ENCODE data around the gene PCDHGB7.
"Not testable (repeated sequence)": the region's sequence is repeated elsewhere in the genome, so short reads cannot be mapped to it uniquely, and the experiment has no call there.

Gene PCDHGB7

DNA sequence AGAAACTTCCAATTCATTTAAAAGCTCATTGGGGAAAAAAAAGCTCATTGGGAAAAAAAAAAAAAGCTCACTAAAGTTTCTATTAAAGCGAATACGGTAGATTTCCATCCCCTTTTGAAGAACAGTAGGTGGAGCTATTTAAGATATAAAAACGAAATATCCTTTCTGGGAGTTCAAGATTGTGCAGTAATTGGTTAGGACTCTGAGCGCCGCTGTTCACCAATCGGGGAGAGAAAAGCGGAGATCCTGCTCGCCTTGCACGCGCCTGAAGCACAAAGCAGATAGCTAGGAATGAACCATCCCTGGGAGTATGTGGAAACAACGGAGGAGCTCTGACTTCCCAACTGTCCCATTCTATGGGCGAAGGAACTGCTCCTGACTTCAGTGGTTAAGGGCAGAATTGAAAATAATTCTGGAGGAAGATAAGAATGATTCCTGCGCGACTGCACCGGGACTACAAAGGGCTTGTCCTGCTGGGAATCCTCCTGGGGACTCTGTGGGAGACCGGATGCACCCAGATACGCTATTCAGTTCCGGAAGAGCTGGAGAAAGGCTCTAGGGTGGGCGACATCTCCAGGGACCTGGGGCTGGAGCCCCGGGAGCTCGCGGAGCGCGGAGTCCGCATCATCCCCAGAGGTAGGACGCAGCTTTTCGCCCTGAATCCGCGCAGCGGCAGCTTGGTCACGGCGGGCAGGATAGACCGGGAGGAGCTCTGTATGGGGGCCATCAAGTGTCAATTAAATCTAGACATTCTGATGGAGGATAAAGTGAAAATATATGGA is 13.0 kb downstream of the PCDHGB7 start, which contains the start of gene PCDHGA12:
Gene PCDHGA12 (plus strand): TSS at position 176 of the 782 bp plus-strand sequence. CDS start 253 bp downstream, at position 429.
- DNase-seq (ENCODE audit: low spot score) = peak; percentile 92

- DNase-seq (ENCODE audit: low spot score) = no peak
These were observed 13.8 kb downstream of the PCDHGB7 start for GRCh38 chr5:141431286-141431685.

DNA sequence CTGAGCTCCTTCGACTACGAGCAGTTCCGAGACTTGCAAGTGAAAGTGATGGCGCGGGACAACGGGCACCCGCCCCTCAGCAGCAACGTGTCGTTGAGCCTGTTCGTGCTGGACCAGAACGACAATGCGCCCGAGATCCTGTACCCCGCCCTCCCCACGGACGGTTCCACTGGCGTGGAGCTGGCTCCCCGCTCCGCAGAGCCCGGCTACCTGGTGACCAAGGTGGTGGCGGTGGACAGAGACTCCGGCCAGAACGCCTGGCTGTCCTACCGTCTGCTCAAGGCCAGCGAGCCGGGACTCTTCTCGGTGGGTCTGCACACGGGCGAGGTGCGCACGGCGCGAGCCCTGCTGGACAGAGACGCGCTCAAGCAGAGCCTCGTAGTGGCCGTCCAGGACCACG is 14.8 kb downstream of the PCDHGB7 start:
- not testable (repeated sequence) for DNase-seq (ENCODE audit: low spot score)

DNA sequence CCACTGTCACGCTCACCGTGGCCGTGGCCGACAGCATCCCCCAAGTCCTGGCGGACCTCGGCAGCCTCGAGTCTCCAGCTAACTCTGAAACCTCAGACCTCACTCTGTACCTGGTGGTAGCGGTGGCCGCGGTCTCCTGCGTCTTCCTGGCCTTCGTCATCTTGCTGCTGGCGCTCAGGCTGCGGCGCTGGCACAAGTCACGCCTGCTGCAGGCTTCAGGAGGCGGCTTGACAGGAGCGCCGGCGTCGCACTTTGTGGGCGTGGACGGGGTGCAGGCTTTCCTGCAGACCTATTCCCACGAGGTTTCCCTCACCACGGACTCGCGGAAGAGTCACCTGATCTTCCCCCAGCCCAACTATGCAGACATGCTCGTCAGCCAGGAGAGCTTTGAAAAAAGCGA is 15.2 kb downstream of the PCDHGB7 start:
- DNase-seq (ENCODE audit: low spot score) = not testable (repeated sequence)

- DNase-seq (ENCODE audit: low spot score) = no peak
These were observed 16.5 kb downstream of the PCDHGB7 start for GRCh38 chr5:141434006-141434405.

GRCh38 chr5:141437221-141437620 is 19.7 kb downstream of the PCDHGB7 start:
- DNase-seq (ENCODE audit: low spot score) = peak; percentile 44

DNA sequence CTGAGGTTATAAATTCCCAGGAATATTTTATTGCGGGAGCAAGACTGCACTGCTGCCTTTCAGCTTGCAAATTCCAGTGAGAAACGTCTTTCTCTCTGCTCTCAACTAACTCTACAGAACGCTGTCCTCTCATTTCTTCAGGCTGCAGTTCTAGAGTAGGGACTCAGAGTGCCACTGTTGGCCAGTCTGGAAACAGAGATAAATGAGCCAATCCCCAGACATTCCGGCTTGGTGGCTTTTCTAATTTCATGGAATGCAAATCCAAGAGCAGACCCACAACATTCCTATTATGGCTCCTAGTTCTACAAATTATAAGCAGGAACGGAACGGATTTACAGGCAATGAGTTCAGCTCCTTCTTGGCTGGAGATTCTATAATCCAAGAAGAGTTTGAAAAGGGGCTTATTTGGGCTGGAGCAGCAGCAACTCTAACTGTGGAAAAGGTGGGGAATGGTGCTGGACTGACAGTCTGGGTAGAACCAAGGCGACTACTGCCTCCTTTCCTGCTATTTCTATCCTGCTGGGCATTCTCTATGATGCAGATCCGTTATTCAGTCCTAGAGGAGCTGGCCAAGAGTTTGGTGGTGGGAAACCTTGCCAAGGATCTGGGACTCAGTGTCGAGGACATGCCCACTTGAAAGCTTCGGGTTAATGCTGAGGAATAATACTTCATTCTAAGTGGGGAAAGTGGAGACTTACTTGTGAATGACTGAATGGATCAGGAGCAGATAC is 22.1 kb downstream of the PCDHGB7 start:
- DNase-seq (ENCODE audit: low spot score) = no peak

GRCh38 chr5:141440341-141440740 is 22.9 kb downstream of the PCDHGB7 start:
- no peak for DNase-seq (ENCODE audit: low spot score)

DNA sequence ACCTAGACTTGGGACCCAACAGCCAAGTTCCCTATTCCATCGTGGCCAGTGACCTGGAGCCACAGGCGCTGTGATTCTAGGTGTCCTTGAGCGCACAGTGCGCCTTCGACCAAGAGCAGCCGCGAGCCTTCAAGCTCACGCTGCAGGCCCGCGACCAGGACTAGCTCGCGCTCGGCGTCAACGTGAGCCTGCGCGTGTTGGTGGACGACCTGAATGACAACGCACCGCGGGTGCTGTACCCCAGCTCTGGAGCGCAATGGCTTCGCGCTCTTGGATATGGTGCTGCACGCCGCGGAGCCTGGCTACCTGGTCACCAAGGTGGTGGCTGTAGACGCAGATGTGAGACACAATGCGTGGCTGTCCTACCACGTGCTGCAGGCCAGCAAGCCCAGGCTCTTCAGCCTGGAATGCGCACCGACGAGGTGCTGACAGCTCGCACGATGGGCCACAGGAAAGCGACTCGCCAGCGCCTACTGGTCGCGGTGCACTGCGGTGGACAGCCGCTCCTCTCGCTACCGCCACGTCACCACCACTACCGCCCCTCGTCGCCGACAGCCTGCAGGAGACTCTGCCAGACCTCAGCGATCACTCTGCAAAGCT is 24.2 kb downstream of the PCDHGB7 start:
- DNase-seq (ENCODE audit: low spot score) = no peak

DNA sequence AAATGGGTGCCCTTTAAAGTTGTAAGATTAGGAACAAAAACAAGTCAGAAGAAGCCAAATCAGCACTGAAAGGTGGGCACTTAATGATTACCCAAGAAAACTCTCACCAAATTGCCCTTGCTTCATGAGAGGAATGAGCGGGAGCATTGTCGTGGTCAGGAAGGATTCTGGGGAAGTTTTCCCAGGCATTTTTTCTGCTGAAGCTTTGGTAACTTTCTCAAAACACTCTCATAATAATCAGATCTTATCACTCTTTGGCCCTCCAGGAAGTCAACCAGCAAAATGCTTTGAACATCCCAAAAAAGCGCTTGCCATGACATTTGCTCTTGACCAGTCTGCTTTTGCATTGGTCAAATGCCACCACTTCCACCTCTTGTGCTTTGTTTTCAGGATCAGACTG is 47.9 kb downstream of the PCDHGB7 start:
- DNase-seq (ENCODE audit: low spot score) = no peak
